Nephron progenitor cell (in vitro differentiated cells): ENCODE results near the gene RNASE13.

ENCODE experiments used
- DNase-seq: peaks from one replicate; pipeline ENCODE4 v3.0.0; 2021
- H3K27ac Mint-ChIP-seq: 2 replicates; pipeline ENCODE4 v1.8.0; 2021; ENCODE audit warnings: mild to moderate bottlenecking, moderate library complexity, mixed read lengths
- H3K27me3 Mint-ChIP-seq: 2 replicates; pipeline ENCODE4 v1.8.0; 2021; ENCODE audit warnings: mild to moderate bottlenecking, low read depth, mixed read lengths; ENCODE audit not compliant: poor library complexity
- H3K36me3 Mint-ChIP-seq: 2 replicates; pipeline ENCODE4 v1.8.0; 2021; ENCODE audit warnings: low read depth, mixed read lengths
- H3K4me1 Mint-ChIP-seq: 2 replicates; pipeline ENCODE4 v1.8.0; 2021; ENCODE audit warnings: mixed read lengths
- H3K4me3 Mint-ChIP-seq: 2 replicates; pipeline ENCODE4 v1.8.0; 2021; ENCODE audit warnings: mild to moderate bottlenecking, moderate library complexity, mixed read lengths
- H3K9me3 Mint-ChIP-seq: 2 replicates; pipeline ENCODE4 v1.8.0; 2021; ENCODE audit warnings: mild to moderate bottlenecking, moderate library complexity, mixed read lengths
- TF ChIP-seq, protein P1 (sequence below): fragments of 200-600 bp; sonication (generic); IDR thresholded peaks from 2 replicates; pipeline ENCODE4 v1.5.0; 2021; ENCODE audit warnings: antibody characterized with exemption

RNASE13 gene

DNA sequence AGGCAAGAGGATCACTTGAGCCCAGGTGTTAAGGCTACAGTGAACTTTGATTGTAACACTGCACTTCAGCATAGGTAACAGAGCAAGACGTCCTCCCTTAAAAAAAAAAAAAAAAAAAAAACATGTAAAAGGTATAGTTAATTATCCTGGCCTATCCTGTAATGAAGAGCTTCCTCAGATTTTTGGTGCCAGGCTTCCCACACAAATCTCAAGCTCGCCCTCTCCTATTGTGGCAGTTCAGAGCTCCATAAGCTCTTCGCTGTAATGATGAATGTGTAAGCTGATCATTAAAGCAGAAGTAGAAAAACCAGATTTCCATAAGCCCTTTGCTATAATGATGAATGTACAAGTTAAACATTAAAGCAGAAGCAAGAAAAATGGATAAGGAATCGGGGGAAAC lies 37.5 kb downstream of the RNASE13 start:
- Mint-ChIP-seq H3K27ac (peak overlapping the region; percentile 72), H3K9me3 (no peaks in the 10 kb centered on the region)

DNA sequence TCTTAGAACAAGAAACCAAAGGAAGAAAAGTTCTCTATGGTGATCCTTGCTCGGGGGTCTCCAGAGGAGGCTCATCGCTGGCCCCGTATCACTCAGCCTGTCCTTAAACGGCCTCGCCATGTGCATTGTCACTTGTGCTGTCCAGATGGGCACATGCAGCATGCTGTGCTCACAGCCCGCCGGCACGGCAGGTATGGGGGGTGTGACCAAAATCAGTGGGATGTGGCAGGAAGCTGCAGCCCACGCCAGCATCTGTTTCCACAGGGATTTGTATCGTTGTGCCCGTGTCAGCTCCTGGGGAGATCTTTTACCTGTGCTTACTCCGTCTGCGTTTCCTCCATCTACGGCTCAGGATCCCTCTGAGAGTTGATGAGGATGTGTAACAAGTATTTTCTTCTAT lies 38.1 kb downstream of the RNASE13 start:
- Mint-ChIP-seq H3K27me3 (peaks cover 4% of the 10 kb centered on the region), H3K4me1 (peaks cover 35% of the 10 kb centered on the region), H3K4me3 (no peak overlapping the region), H3K36me3 (peaks cover 52% of the 10 kb centered on the region), H3K27ac (no peak overlapping the region), H3K9me3 (no peaks in the 10 kb centered on the region)
- TF ChIP-seq, protein P1, sequence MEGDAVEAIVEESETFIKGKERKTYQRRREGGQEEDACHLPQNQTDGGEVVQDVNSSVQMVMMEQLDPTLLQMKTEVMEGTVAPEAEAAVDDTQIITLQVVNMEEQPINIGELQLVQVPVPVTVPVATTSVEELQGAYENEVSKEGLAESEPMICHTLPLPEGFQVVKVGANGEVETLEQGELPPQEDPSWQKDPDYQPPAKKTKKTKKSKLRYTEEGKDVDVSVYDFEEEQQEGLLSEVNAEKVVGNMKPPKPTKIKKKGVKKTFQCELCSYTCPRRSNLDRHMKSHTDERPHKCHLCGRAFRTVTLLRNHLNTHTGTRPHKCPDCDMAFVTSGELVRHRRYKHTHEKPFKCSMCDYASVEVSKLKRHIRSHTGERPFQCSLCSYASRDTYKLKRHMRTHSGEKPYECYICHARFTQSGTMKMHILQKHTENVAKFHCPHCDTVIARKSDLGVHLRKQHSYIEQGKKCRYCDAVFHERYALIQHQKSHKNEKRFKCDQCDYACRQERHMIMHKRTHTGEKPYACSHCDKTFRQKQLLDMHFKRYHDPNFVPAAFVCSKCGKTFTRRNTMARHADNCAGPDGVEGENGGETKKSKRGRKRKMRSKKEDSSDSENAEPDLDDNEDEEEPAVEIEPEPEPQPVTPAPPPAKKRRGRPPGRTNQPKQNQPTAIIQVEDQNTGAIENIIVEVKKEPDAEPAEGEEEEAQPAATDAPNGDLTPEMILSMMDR = no peak
- DNase-seq = no peak

More for the DNA sequence above, 37.5 kb downstream of the RNASE13 start:
- Mint-ChIP-seq H3K4me3 (no peak overlapping the region), H3K27me3 (peaks cover 4% of the 10 kb centered on the region), H3K4me1 (peaks cover 29% of the 10 kb centered on the region), H3K36me3 (peaks cover 46% of the 10 kb centered on the region)
- TF ChIP-seq, protein P1 = no peak
- no peak for DNase-seq

DNA sequence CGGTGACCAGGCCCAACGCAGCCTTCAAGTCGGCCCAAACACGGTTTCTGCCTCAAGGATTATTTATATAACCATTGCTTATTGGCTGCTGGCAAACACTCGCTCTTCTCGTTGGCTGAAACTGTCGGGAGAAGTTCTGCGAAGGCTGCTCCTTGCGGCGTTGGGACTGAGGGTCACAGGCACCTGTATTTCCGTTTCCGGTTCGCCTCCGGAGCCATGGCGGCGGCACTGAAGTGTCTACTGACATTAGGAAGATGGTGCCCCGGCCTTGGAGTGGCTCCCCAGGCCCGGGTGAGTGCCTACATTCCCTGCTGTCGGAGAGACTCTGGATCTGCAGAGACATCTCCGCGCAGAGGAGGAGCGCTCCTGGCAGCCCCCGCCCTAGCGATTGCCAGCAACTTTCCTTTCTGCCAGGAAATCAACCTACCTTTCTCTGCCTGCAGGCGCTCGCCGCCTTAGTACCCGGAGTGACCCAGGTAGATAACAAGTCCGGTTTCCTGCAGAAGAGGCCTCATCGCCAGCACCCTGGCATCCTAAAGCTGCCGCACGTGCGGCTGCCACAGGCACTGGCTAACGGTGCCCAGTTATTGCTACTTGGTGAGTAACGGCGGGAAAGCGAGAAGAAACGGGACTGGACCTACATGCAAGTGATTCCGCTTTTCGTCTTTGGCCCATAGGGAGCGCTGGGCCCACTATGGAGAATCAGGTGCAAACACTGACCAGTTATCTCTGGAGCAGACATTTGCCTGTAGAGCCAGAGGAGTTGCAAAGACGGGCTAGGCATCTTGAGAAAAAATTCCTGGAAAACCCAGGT lies 44.6 kb downstream of the RNASE13 start, which contains the start of gene METTL17:
Gene METTL17 (plus strand): TSS at position 194 of the 814 bp plus-strand sequence. CDS start 23 bp downstream, at position 217.
- peak; percentile 82 for DNase-seq
- Mint-ChIP-seq H3K4me3 (peak within 1 kb of the TSS; percentile 91), H3K36me3 (peaks cover 39% of the 10 kb centered on the region), H3K27ac (peak within 1 kb of the TSS; percentile 10), H3K4me1 (peaks cover 31% of the 10 kb centered on the region), H3K27me3 (peaks cover 22% of the 10 kb centered on the region), H3K9me3 (no peaks in the 10 kb centered on the region)
- TF ChIP-seq, protein P1 = peak; percentile 39

DNA sequence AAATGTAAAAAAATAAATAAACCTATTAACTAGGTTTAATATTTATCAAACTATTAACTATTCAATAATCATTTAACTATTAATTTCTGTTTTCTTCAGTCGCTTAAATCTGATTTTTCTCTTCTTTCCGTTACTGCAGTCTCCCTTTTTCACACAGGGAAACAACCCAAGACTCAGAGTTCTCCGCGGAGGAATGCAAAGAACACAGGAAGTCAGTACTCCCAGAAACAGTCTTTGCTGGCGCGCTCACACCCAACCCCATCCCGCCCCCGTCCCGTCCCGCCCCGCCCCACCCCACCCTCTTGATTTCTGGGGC lies 45.2 kb downstream of the RNASE13 start:
- Mint-ChIP-seq H3K4me3 (peak overlapping the region; percentile 91), H3K27ac (no peak overlapping the region), H3K36me3 (peaks cover 33% of the 10 kb centered on the region), H3K9me3 (no peaks in the 10 kb centered on the region), H3K27me3 (peaks cover 24% of the 10 kb centered on the region), H3K4me1 (peaks cover 31% of the 10 kb centered on the region)
- TF ChIP-seq, protein P1 = no peak
- DNase-seq = no peak

DNA sequence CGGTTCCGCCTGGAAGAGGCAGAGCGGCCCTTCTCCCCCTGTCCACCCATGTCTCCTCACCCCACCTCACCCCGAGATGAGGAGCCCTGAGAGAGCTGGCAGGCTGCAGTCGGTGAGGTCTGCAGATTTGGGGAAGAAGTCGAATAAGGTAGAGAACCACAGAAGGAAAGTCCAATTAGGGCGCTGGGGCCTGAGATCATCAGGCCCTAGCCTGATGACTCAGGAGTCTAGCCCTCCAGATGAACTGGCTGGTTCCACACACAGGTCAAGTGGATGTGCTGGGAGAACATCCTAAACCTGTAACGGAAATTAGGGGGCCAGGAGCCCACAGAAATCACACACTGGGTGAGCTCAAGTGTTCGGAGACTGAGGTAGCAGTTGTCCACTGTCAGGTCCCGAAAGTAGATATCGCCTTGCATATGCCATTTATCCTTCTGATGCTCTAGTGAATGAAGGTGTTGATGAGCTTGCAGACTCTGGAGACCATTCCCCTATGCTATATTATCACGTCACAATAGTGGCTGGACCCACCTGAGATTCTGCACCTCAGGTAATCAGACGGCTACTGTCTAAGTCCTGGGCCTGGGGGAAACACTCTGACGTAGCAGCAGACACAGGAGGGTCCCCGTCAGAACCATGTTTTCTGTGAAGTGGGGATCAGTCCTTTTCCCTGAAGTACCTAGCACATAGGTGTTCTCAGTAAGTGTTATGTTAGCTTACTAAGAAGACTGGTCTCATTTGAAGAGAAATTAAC lies 45.7 kb downstream of the RNASE13 start:
- TF ChIP-seq, protein P1 = no peak
- Mint-ChIP-seq H3K4me3 (peak overlapping the region; percentile 91), H3K9me3 (no peaks in the 10 kb centered on the region), H3K36me3 (peaks cover 29% of the 10 kb centered on the region), H3K27ac (no peak overlapping the region), H3K27me3 (peaks cover 27% of the 10 kb centered on the region), H3K4me1 (peaks cover 31% of the 10 kb centered on the region)
- no peak for DNase-seq
